ENCODE results near the gene ARHGEF28.

The ARHGEF28 gene

DNA sequence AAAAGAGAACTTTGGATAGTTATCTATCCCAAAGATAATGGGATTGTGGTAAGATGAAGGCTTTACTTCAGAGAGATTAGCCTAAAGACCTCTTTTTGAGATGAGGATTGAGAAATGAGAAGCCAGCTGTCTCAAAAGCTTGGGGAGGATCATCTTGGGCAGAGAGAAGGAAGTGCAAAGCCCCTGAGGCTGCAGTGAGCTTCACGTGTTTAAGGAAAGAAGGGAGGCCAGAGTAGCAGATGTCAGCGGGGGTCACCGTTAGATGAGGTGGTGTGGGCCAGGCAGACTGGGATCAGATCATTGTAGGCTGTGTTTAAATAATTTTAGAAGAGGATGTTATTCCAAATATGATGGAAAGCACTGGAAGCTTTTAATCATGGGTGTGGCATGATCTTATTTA, 270.1 kb downstream of the ARHGEF28 start:
- DNase-seq (ENCODE audit: low read depth), result peak; percentile 62
- H3K4me3 ChIP-seq (ENCODE audit: low read depth, low read length), result no peak overlapping the region
- TF ChIP-seq, protein P1, sequence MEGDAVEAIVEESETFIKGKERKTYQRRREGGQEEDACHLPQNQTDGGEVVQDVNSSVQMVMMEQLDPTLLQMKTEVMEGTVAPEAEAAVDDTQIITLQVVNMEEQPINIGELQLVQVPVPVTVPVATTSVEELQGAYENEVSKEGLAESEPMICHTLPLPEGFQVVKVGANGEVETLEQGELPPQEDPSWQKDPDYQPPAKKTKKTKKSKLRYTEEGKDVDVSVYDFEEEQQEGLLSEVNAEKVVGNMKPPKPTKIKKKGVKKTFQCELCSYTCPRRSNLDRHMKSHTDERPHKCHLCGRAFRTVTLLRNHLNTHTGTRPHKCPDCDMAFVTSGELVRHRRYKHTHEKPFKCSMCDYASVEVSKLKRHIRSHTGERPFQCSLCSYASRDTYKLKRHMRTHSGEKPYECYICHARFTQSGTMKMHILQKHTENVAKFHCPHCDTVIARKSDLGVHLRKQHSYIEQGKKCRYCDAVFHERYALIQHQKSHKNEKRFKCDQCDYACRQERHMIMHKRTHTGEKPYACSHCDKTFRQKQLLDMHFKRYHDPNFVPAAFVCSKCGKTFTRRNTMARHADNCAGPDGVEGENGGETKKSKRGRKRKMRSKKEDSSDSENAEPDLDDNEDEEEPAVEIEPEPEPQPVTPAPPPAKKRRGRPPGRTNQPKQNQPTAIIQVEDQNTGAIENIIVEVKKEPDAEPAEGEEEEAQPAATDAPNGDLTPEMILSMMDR (IDR thresholded peaks at IDR 0.05; ENCODE audit: low read depth, low read length), result no peak
- TF ChIP-seq, protein P2, sequence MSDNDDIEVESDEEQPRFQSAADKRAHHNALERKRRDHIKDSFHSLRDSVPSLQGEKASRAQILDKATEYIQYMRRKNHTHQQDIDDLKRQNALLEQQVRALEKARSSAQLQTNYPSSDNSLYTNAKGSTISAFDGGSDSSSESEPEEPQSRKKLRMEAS (IDR thresholded peaks at IDR 0.05; ENCODE audit: low read depth, low read length), result 0 out of 2 replicates have a peak, but pooled peaks have one; percentile 35
- 0 out of 2 replicates have a peak, but pooled peaks have one; percentile 14 for TF ChIP-seq MYC (IDR thresholded peaks at IDR 0.05; ENCODE audit: low read depth, low read length)
- TF ChIP-seq POLR2A (IDR thresholded peaks at IDR 0.05; ENCODE audit: extremely low read depth, insufficient read length), result no peak

- TF ChIP-seq, protein P1 (IDR thresholded peaks at IDR 0.05; ENCODE audit: low read depth, low read length), result no peak
- TF ChIP-seq MYC (IDR thresholded peaks at IDR 0.05; ENCODE audit: low read depth, low read length) (no peak), POLR2A (IDR thresholded peaks at IDR 0.05; ENCODE audit: extremely low read depth, insufficient read length) (no peak)
- TF ChIP-seq, protein P2 (IDR thresholded peaks at IDR 0.05; ENCODE audit: low read depth, low read length), result no peak
- no peak overlapping the region for H3K4me3 ChIP-seq (ENCODE audit: low read depth, low read length)
- no peak for DNase-seq (ENCODE audit: low read depth)
Observed at GRCh38 chr5:73896668-73897067, 270.7 kb downstream of the ARHGEF28 start.

- no peak overlapping the region for H3K4me3 ChIP-seq (ENCODE audit: low read depth, low read length)
- DNase-seq (ENCODE audit: low read depth), result no peak
- TF ChIP-seq, protein P1 (IDR thresholded peaks at IDR 0.05; ENCODE audit: low read depth, low read length), result no peak
- no peak for TF ChIP-seq POLR2A (IDR thresholded peaks at IDR 0.05; ENCODE audit: extremely low read depth, insufficient read length)
- TF ChIP-seq MYC (IDR thresholded peaks at IDR 0.05; ENCODE audit: low read depth, low read length), result no peak
- TF ChIP-seq, protein P2 (IDR thresholded peaks at IDR 0.05; ENCODE audit: low read depth, low read length), result no peak
Observed at GRCh38 chr5:73897893-73898292, 271.9 kb downstream of the ARHGEF28 start.

DNA sequence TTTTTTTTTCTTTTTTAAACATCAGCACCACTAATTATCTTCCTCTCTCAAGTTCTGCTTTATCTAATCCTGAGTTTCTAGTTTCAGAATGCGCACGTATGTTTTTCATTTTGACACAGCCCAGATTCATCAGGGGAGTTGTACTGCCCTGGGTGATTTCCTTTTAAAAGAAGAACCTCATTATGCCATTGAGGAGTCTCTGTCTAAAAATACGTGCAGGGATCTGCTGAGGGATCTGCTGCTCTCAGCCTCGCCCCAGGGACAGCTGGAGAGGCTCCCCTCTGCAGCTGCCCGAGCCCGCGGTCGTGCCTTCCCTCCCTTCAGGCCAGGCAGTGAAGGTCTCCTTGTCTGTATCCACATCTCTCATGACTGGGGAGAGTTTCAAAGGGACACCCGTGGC, 273.1 kb downstream of the ARHGEF28 start:
- no peak for DNase-seq (ENCODE audit: low read depth)
- H3K4me3 ChIP-seq (ENCODE audit: low read depth, low read length), result no peak overlapping the region
- TF ChIP-seq, protein P1 (IDR thresholded peaks at IDR 0.05; ENCODE audit: low read depth, low read length), result no peak
- TF ChIP-seq MYC (IDR thresholded peaks at IDR 0.05; ENCODE audit: low read depth, low read length) (no peak), POLR2A (IDR thresholded peaks at IDR 0.05; ENCODE audit: extremely low read depth, insufficient read length) (no peak)
- TF ChIP-seq, protein P2 (IDR thresholded peaks at IDR 0.05; ENCODE audit: low read depth, low read length), result no peak

- TF ChIP-seq, protein P2 (IDR thresholded peaks at IDR 0.05; ENCODE audit: low read depth, low read length), result no peak
- TF ChIP-seq POLR2A (IDR thresholded peaks at IDR 0.05; ENCODE audit: extremely low read depth, insufficient read length), result no peak
- TF ChIP-seq MYC (IDR thresholded peaks at IDR 0.05; ENCODE audit: low read depth, low read length), result no peak
- TF ChIP-seq, protein P1 (IDR thresholded peaks at IDR 0.05; ENCODE audit: low read depth, low read length), result no peak
- no peak for DNase-seq (ENCODE audit: low read depth)
- no peak overlapping the region for H3K4me3 ChIP-seq (ENCODE audit: low read depth, low read length)
Observed at GRCh38 chr5:73899916-73900315, 273.9 kb downstream of the ARHGEF28 start.

All from NB4 (cell line).